ENCODE measurements around the gene GPR27.

DNA sequence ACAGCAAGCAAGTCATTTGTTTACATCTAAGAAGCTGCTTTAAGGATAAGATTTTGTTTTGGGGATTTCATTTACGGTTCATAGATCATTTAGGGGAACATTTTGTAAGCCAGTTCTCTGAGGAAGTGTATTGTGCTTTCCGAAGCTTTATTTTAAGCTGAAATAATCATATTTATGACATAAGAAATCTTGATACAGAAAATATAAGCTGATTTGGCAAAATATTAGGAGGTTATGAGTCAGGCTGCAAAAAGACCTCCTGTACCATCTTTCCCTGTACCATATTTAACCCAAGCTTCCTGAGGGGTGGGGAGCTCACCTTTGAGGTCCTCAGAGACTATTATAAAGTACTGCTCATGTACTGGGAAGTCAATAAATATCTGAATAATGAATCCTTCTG is 20.3 kb upstream of the GPR27 start:
- no peak for TF ChIP-seq YY2 (tag by site-specific recombination; IDR thresholded peaks at IDR 0.05)
- no peak for TF ChIP-seq ZIC2 (tag by site-specific recombination; IDR thresholded peaks at IDR 0.05)
- no peak for TF ChIP-seq ZBTB20 (tag by site-specific recombination; IDR thresholded peaks at IDR 0.05)
- TF ChIP-seq TCF7L2 (IDR thresholded peaks at IDR 0.05; ENCODE audit: borderline replicate concordance, low read depth, low read length): no peak
- TF ChIP-seq, protein P1, sequence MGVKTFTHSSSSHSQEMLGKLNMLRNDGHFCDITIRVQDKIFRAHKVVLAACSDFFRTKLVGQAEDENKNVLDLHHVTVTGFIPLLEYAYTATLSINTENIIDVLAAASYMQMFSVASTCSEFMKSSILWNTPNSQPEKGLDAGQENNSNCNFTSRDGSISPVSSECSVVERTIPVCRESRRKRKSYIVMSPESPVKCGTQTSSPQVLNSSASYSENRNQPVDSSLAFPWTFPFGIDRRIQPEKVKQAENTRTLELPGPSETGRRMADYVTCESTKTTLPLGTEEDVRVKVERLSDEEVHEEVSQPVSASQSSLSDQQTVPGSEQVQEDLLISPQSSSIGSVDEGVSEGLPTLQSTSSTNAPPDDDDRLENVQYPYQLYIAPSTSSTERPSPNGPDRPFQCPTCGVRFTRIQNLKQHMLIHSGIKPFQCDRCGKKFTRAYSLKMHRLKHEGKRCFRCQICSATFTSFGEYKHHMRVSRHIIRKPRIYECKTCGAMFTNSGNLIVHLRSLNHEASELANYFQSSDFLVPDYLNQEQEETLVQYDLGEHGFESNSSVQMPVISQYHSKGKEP (tag by site-specific recombination; IDR thresholded peaks at IDR 0.05): no peak
- TF ChIP-seq BCL11A (tag by site-specific recombination; IDR thresholded peaks at IDR 0.05; ENCODE audit: low read depth): no peak
- no peak for TF ChIP-seq ZEB2 (tag by site-specific recombination; IDR thresholded peaks at IDR 0.05)
- TF ChIP-seq KLF9 (tag by site-specific recombination; IDR thresholded peaks at IDR 0.05; ENCODE audit: low read depth): no peak
- TF ChIP-seq, protein P2, sequence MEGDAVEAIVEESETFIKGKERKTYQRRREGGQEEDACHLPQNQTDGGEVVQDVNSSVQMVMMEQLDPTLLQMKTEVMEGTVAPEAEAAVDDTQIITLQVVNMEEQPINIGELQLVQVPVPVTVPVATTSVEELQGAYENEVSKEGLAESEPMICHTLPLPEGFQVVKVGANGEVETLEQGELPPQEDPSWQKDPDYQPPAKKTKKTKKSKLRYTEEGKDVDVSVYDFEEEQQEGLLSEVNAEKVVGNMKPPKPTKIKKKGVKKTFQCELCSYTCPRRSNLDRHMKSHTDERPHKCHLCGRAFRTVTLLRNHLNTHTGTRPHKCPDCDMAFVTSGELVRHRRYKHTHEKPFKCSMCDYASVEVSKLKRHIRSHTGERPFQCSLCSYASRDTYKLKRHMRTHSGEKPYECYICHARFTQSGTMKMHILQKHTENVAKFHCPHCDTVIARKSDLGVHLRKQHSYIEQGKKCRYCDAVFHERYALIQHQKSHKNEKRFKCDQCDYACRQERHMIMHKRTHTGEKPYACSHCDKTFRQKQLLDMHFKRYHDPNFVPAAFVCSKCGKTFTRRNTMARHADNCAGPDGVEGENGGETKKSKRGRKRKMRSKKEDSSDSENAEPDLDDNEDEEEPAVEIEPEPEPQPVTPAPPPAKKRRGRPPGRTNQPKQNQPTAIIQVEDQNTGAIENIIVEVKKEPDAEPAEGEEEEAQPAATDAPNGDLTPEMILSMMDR (tag by site-specific recombination; IDR thresholded peaks at IDR 0.05): no peak
- TF ChIP-seq ZNF747 (tag by site-specific recombination; IDR thresholded peaks at IDR 0.05): no peak
- TF ChIP-seq KLF1 (tag by site-specific recombination; IDR thresholded peaks at IDR 0.05): no peak
- TF ChIP-seq ZNF549 (tag by site-specific recombination; IDR thresholded peaks at IDR 0.05): no peak

Measured in HEK293 (cell line).